ENCODE results near the gene PAWR. TPM values are rescaled to one million over a fixed set of nuclear protein-coding genes. Genes with fewer than 3 reads are reported as not detected.
"Not testable (repeated sequence)": the region's sequence is repeated elsewhere in the genome, so short reads cannot be mapped to it uniquely, and the experiment has no call there.

The PAWR gene
- total RNA-seq, 1 donor from 2014 or later: 63.4 TPM

DNA sequence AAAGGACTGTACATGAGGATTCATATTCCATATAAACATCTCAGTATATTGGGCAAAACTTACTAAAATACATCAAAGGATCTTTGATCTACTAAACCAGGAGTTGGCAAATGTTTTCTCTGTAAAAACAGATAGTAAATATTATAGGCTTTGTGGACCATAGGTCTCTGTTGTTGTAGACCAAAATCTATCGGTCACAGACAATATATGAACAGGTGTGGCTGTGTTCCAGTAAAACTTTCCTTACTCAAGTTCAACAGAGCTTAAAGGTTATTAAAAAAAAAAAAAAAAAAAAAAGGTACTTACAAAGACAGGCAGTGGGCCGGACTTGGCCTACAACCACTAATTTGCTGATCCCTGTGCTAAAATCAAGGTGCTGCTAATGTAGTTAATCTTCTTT is 40.3 kb downstream of the PAWR start:
- DNase-seq (ENCODE audit: low read depth in 2 of 2): no peak

GRCh38 chr12:79648881-79649280 is 41.9 kb downstream of the PAWR start:
- DNase-seq (ENCODE audit: low read depth in 2 of 2): no peak

GRCh38 chr12:79646843-79647242 is 43.9 kb downstream of the PAWR start:
- not testable (repeated sequence) for DNase-seq (ENCODE audit: low read depth in 2 of 2)

- DNase-seq (ENCODE audit: low read depth in 2 of 2): no peak
Measured at GRCh38 chr12:79645235-79645630, 45.5 kb downstream of the PAWR start.

- no peak for DNase-seq (ENCODE audit: low read depth in 2 of 2)
Measured at GRCh38 chr12:79644274-79645234, 46.2 kb downstream of the PAWR start.

DNA sequence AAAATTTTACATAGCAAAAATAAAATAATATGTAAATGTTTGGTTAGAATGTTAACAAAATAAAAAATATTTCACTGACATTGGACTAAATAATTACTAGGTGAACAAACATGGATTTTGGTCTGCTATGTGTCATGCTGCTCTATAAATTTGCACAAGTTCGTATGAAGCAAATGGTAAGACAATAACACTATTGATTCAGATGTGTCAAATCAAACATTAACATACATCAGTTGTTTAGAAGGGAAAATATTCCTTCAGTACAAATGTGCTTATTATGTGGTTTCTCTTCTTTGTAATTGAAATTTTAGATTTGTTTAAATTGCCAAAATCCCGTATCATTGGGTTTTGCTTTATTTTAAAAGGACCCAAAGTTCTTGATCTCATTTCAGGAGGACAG is 46.9 kb downstream of the PAWR start:
- no peak for DNase-seq (ENCODE audit: low read depth in 2 of 2)

DNA sequence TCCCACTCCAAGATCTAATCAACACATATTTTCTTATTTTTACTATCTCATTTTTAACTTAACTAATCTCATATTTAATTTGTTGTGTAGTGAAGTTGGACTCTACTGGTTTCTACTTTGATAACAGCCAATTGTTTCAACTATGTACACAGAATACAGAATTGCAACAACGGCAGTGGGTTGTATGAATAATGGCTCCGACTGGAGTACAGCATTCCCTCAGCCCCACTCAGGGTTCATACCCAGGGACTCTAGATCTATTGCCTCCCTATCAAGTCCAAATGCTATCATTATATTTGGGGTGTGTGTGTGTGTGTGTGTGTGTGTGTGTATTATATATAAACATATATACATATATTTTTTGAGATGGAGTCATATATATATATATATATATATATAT is 52.3 kb downstream of the PAWR start:
- no peak for DNase-seq (ENCODE audit: low read depth in 2 of 2)

DNA sequence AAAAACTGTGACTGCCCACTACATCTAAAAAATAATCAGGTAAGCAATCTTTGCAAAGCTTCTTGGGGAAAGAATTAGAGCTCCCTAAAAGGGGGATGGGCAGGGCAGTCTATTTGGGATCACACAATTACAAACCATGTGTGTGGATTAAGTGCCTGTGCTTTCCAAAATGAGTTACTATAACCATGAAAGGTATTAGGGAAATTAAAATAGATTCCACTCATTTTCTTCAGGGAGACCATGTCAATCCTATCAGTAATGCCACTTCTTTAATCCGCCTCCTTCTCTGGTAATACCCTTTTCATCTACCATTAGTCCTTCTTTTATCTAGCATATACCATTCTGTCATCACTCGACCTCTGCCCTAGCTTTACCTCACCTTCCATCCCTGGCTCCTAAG is 53.7 kb downstream of the PAWR start:
- no peak for DNase-seq (ENCODE audit: low read depth in 2 of 2)

DNA sequence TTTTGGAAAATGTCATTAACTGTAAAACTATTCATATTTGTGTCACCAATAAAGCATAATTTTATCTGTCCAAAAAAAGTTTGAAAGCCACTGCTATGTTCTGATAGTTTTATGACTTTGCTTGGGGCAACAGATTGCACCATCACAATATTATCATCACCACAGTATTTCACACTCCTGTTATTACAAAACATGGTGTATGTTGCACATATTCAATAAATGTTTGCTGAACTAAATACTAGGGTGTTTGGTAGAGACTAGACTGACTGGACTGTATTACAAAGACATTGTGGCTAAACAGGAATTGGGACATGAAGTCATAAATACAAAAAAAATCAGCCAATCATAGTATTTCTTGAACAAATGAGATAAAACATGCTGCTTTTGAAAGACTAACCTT is 55.1 kb downstream of the PAWR start:
- DNase-seq (ENCODE audit: low read depth in 2 of 2): no peak

GRCh38 chr12:79634957-79635471 is 55.8 kb downstream of the PAWR start:
- no peak for DNase-seq (ENCODE audit: low read depth in 2 of 2)

DNA sequence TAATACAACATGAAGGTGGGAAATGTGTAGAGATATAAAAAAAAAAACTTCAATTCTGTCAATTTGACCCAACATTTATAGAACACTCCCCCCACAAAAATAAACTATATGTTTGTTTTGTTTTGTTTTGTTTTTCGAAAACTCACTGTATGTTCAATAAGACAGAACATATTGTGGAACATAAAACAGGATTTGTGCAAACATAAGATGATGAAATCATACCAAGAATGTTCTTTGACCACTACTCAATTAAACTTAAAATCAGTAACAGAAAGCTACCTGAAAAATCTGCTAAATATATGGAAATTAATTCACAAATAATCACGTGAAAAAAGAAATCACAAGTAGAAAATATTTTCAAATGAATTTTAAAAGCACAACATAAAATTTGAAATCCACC is 61.2 kb downstream of the PAWR start:
- no peak for DNase-seq (ENCODE audit: low read depth in 2 of 2)

DNA sequence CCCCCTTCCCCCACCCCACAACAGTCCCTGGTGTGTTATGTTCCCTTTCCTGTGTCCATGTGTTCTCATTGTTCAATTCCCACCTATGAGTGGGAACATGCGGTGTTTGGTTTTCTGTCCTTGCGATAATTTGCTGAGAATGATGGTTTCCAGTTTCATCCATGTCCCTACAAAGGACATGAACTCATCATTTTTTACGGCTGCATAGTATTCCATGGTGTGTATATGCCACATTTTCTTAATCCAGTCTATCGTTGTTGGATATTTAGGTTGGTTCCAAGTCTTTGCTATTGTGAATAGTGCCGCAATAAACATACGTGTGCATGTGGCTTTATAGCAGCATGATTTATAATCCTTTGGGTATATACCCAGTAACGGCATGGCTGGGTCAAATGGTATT is 64.0 kb downstream of the PAWR start:
- not testable (repeated sequence) for DNase-seq (ENCODE audit: low read depth in 2 of 2)

DNA sequence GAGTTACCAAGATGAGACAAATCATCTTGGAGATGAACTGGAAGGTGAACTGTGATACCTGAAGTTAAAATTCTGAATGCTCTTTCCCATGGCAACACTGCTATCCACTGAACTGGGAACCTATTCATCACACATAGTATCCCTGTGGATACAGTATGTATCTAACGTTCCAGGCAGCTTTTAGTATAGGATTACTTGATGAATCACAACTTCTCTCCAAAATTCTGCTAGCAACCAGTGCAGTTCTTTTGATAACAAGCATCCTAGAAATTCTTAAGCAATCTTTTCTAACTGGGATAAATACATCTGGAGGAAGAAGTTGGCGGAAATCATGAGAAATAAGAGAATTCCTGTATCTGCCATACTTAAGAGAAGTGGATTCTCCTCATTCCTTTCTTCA is 66.4 kb downstream of the PAWR start:
- DNase-seq (ENCODE audit: low read depth in 2 of 2): no peak

GRCh38 chr12:79619872-79620562 is 70.7 kb downstream of the PAWR start:
- DNase-seq (ENCODE audit: low read depth in 2 of 2): no peak

DNA sequence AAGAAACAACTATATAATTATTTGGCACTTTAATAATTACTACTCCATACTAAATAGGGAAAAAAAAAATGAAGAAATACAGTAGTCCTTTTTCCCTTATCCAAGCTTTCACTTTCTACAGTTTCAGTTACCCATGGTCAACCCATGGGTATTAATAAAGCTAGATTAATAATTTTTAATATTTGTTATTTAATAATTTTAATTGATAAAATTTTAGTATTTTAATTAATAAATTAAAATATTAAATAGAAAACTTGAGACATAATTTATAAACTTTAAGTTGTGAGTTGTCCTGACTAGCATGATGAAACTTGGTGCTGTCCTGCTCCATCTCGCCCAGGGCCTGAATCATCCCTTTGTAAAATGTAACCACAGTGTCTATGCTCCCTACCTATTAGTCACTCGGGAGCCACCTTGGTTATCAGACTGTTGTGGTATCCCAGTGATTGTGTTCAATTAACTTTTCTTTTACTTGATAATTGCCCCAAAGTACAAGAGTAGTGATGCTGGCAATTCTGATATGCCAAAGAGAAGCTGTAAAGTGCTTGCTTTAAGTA is 71.8 kb downstream of the PAWR start:
- DNase-seq (ENCODE audit: low read depth in 2 of 2): no peak

- DNase-seq (ENCODE audit: low read depth in 2 of 2): no peak
Measured at GRCh38 chr12:79617696-79618095, 73.1 kb downstream of the PAWR start.

DNA sequence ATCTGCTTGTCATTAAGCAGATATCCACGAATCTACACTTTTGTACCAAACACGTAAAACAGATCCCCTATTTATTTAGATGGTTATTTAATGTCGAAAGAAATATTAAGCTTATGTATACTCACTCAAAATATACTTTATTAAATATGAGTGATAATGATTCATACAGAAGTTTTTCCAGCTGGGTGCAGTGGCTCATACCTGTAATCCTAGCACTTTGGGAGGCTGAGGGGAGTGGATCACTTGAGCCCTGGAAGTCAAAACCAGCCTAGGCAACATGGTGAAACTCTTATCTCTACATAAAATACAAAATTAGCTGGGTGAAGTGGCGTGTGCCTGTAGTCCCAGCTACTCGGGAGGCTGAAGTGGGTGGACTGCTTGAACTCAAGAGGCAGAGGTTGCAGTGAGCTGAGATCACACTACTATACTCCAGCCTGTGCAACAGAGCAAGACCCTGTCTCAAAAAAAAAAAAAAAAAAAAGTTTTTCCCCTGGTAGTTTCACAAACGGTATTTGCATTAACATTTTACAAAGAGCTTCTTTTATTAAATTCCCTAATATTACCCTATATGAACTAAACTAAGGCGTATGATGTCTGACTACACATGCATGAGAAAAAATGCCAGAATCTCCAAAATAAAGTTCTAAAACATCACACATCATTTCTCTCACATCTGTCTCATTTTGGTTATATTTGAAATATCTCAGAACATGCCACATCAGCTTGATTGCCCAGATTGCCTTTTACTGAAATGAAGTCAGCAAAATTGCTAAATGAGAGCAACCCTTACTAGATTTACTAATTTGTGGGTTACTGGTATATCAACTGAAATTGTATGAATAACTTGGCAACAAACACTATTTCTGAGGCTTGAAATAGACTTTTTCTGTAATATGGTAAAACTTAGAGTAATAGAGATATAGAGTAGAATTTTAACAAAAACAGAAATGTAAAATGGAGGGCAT is 74.9 kb downstream of the PAWR start:
- DNase-seq (ENCODE audit: low read depth in 2 of 2): no peak

DNA sequence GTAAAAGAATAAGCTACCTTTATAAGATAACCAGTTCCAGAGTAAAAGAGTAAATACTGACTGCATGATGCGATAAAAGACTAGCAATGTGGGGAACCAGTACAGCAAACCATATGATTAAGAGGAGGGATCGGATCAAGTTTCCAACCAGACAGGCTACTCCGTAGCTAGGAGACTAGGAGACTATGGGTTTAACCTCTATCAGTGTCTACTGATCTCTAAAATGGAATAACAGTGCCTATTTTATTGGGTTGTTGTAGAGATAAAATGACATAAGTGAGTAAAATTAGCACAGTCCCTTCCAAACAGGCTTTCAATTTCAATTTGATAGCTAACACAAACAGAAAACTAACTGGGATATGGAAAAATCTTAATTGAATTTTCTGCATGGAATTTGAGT is 76.0 kb downstream of the PAWR start:
- no peak for DNase-seq (ENCODE audit: low read depth in 2 of 2)

DNA sequence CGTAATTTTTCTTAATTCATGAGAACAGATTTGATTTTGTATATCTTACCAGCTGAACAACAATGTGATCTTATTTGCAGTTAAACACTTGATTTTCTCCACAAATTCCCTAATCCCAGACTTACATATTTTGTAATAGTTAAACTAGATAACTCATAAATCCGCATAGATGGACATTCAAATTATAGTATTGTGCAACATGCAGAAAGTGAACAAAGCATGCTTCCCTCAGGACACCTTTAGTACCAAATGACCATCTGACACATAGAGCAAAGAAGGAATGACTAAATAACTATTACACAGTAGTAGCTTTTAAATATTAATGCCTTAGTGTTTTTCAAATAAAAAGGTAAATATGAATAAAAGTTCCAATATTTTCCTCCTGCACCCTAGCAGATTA is 88.9 kb downstream of the PAWR start:
- no peak for DNase-seq (ENCODE audit: low read depth in 2 of 2)

GRCh38 chr12:79597910-79598309 is 92.9 kb downstream of the PAWR start:
- no peak for DNase-seq (ENCODE audit: low read depth in 2 of 2)

- no peak for DNase-seq (ENCODE audit: low read depth in 2 of 2)
Measured at GRCh38 chr12:79596719-79597350, 93.9 kb downstream of the PAWR start.
